Vagina (tissue), 2 donors: Measurements from ENCODE around the gene TAF7.

Experiments
- POLR2A ChIP-seq, 2 donors: fragments of 450-650 bp; IDR thresholded peaks; one replicate each; pipeline ENCODE4 v1.6.1; 2017; ENCODE audit warnings: antibody characterized with exemption in 2 of 2, mild to moderate bottlenecking in 2 of 2, moderate library complexity in 2 of 2
- POLR2AphosphoS5 ChIP-seq, 2 donors: sonication (generic); formaldehyde crosslinking; IDR thresholded peaks; one replicate each; pipeline ENCODE4 v1.9.0; 2017; ENCODE audit warnings: antibody characterized with exemption in 2 of 2, mild to moderate bottlenecking in 2 of 2, low read depth in 1 of 2; ENCODE audit not compliant: insufficient read depth in 1 of 2
- TF ChIP-seq, protein P1 (sequence below), 3 experiments: fragments of 450-650 bp in 2 of 3; fragments of 200-600 bp in 1 of 3; sonication (generic) in 1 of 3; IDR thresholded peaks; one replicate each; pipeline ENCODE4 v1.5.1; 2017 to 2019; ENCODE audit warnings: antibody characterized with exemption in 3 of 3, mild to moderate bottlenecking in 2 of 3, moderate library complexity in 2 of 3

DNA sequence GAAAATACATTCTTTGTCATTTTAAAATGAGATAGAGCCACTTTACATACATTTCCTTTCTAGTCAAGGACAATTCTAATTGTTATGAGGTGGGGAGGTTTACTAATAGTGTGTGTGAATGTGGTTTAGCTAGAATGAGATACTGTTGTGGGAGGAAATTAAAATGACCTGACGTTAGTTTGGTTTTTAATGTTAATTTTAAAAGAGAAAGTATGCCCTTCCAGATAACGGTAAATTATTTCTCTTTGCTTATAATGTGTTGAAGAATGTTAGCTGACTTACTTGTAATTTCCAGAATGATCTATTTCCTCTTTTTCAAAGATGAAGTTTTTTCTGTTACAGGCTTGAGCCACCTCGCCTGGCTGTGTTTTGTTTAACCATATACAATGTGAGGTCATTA lies 1.7 kb upstream of the TAF7 start:
- TF ChIP-seq, protein P1, sequence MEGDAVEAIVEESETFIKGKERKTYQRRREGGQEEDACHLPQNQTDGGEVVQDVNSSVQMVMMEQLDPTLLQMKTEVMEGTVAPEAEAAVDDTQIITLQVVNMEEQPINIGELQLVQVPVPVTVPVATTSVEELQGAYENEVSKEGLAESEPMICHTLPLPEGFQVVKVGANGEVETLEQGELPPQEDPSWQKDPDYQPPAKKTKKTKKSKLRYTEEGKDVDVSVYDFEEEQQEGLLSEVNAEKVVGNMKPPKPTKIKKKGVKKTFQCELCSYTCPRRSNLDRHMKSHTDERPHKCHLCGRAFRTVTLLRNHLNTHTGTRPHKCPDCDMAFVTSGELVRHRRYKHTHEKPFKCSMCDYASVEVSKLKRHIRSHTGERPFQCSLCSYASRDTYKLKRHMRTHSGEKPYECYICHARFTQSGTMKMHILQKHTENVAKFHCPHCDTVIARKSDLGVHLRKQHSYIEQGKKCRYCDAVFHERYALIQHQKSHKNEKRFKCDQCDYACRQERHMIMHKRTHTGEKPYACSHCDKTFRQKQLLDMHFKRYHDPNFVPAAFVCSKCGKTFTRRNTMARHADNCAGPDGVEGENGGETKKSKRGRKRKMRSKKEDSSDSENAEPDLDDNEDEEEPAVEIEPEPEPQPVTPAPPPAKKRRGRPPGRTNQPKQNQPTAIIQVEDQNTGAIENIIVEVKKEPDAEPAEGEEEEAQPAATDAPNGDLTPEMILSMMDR (IDR thresholded peaks at IDR 0.05), result no peak
- TF ChIP-seq POLR2A (IDR thresholded peaks at IDR 0.05) (no peak), POLR2AphosphoS5 (IDR thresholded peaks at IDR 0.05; ENCODE audit: insufficient read depth in 1 of 2, low read depth in 1 of 2) (no peak)
